Psoas muscle (tissue), 8 donors: Measurements from ENCODE around the gene TSPAN15. TPM values are rescaled to one million over a fixed set of nuclear protein-coding genes. Genes with fewer than 3 reads are reported as not detected.

Experiments
- ATAC-seq, 4 donors: fragments of 200-7000 bp; cut with Tn5 transposase; one replicate each; pipeline ENCODE4 v1.9.1; 2020; ENCODE audit warnings: moderate library complexity in 3 of 4, mild to moderate bottlenecking in 2 of 4
- DNase-seq, 2 donors: peaks; one replicate each; pipeline ENCODE4 v3.0.0-alpha.2; 2020
- H3K27ac ChIP-seq: fragments of 200-600 bp; one replicate; pipeline ENCODE4 v1.8.0; 2022
- H3K27me3 ChIP-seq, 3 donors: fragments of 200-600 bp in 1 of 3; one replicate each; pipeline versions ENCODE4 v1.6.1 to v1.8.0; 2013 to 2022; ENCODE audit warnings: low read length in 2 of 3, mild to moderate bottlenecking in 2 of 3, moderate library complexity in 1 of 3; ENCODE audit not compliant: insufficient read depth in 3 of 3
- H3K36me3 ChIP-seq, 2 donors: fragments of 200-600 bp in 1 of 2; one replicate each; pipeline versions ENCODE4 v1.6.1 to v1.8.0; 2013 to 2022; ENCODE audit warnings: low read depth in 1 of 2, mild to moderate bottlenecking in 1 of 2, moderate library complexity in 1 of 2; ENCODE audit not compliant: insufficient read depth in 1 of 2
- H3K4me1 ChIP-seq: fragments of 200-600 bp; one replicate; pipeline ENCODE4 v1.8.0; 2022
- H3K4me3 ChIP-seq: fragments of 200-600 bp; one replicate; pipeline ENCODE4 v1.8.0; 2022; ENCODE audit warnings: mild to moderate bottlenecking
- H3K9me3 ChIP-seq: fragments of 200-600 bp; one replicate; pipeline ENCODE4 v1.8.0; 2022
- CTCF ChIP-seq: fragments of 200-600 bp; IDR thresholded peaks from one replicate; pipeline ENCODE4 v1.8.0; 2022; ENCODE audit warnings: antibody characterized with exemption
- WGBS, 3 donors: extraction: QIAGEN DNeasy Blood & Tissue Kit; methylation state at CpG; one replicate each; pipeline versions ENCODE4 v1.1.6 to v1.1.7; 2013; 5-methylcytosine and 5-hydroxymethylcytosine counted together
- intact Hi-C, 2 donors: fragments of 100-400 bp; cut with DNase I; formaldehyde crosslinking; loops; one replicate each; pipeline versions ENCODE4 v1.11.0 to v1.14.2; 2022
- polyA plus RNA-seq, 3 donors: library from polyadenylated mRNA; stranded (reverse); fragments of 200-250 nt; gene quantifications; one replicate each; pipeline ENCODE4 v1.2.3, GENCODE V29; 2013
- total RNA-seq, 4 donors: library from RNA; stranded (reverse); fragmentation: NEBNext Ultra II Directional in 2 of 4; extraction: Animal tissue kit (Norgen Biotek cat#: 25700) in 2 of 4; gene quantifications; one replicate each; pipeline versions ENCODE4 v1.2.1 to v1.2.4, GENCODE V29; 2021 to 2023
- donor health status: healthy with polysubstance abuse.
- donor health status: DM: no; HTN: no; CAD: no; lungs with moderate emphysema.
- donor health status: Bipolar disorder and iron deficiency.
- donor health status: healthy.
- donor health status: DM: yes; HTN: yes; CAD: no.
- donor health status: DM: no; HTN: no; CAD: no.
- donor health status: DM: no; HTN: no; CAD: no.
- donor health status: DM: yes; HTN: yes; CAD: no.

The TSPAN15 gene
- total and polyA plus RNA-seq, 7 donors = 6.3 to 35.0 (median 10.7) TPM

GRCh38 chr10:69437321-69438259 is 13.7 kb upstream of the TSPAN15 start:
- Histone ChIP-seq H3K27ac (no peak overlapping the region), H3K9me3 (no peaks in the 10 kb centered on the region), H3K4me3 (no peak overlapping the region), H3K36me3 (no peaks in the 10 kb centered on the region), H3K4me1 (peaks cover 24% of the 10 kb centered on the region), H3K27me3 (no peaks in the 10 kb centered on the region)
- intact Hi-C loops = loop anchor here (5.0 kb wide), 2 partner anchors 60 to 65 kb away; no protein-coding TSS in a partner anchor
- WGBS, 3 donors = 87 to 92% (median 88%) methylated on average over 13 of the region's 13 CpGs
- no peak for ATAC-seq
- no peak for TF ChIP-seq CTCF
- DNase-seq = no peak

GRCh38 chr10:69438536-69439349 is 12.5 kb upstream of the TSPAN15 start:
- no peak for DNase-seq
- H3K27ac ChIP-seq = peak overlapping the region; percentile 81
- intact Hi-C loops = loop anchor here (5.0 kb wide), 2 partner anchors 59 to 64 kb away; no protein-coding TSS in a partner anchor

GRCh38 chr10:69439350-69439739 is 11.9 kb upstream of the TSPAN15 start:
- Histone ChIP-seq H3K27ac (peak overlapping the region; percentile 81), H3K36me3 (no peaks in the 10 kb centered on the region), H3K4me3 (no peak overlapping the region), H3K4me1 (peaks cover 24% of the 10 kb centered on the region), H3K27me3 (no peaks in the 10 kb centered on the region), H3K9me3 (no peaks in the 10 kb centered on the region)
- ATAC-seq (peak; percentile 97 to 98 (median 98)), DNase-seq (peak; percentile 90 to 97)
- intact Hi-C loops = loop anchor here (5.0 kb wide), 2 partner anchors 58 to 63 kb away; no protein-coding TSS in a partner anchor
- 13 to 22% (median 21%) methylated on average over 5 of the region's 5 CpGs for WGBS, 3 donors
- no peak for TF ChIP-seq CTCF

More at GRCh38 chr10:69438536-69439349, 12.5 kb upstream of the TSPAN15 start:
- Histone ChIP-seq H3K27me3 (no peaks in the 10 kb centered on the region), H3K9me3 (no peaks in the 10 kb centered on the region), H3K36me3 (no peaks in the 10 kb centered on the region), H3K4me1 (peaks cover 24% of the 10 kb centered on the region), H3K4me3 (no peak overlapping the region)
- 28 to 35% (median 31%) methylated on average over 10 of the region's 10 CpGs for WGBS, 3 donors
- peak in 1 of 4 donors; percentile 1 for ATAC-seq
- no peak for TF ChIP-seq CTCF

GRCh38 chr10:69439813-69440506 is 11.3 kb upstream of the TSPAN15 start:
- ATAC-seq = peak; percentile 61 to 78 (median 76)
- 18 to 30% (median 26%) methylated on average over 5 of the region's 5 CpGs for WGBS, 3 donors
- no peaks in the 10 kb centered on the region for H3K9me3 ChIP-seq
- peaks cover 24% of the 10 kb centered on the region for H3K4me1 ChIP-seq
- H3K4me3 ChIP-seq = no peak overlapping the region
- no peak for DNase-seq
- H3K27ac ChIP-seq = peak overlapping the region; percentile 81
- intact Hi-C loops = loop anchor here (5.0 kb wide), 2 partner anchors 57 to 62 kb away; no protein-coding TSS in a partner anchor
- no peak for TF ChIP-seq CTCF
- H3K36me3 ChIP-seq = no peaks in the 10 kb centered on the region
- no peaks in the 10 kb centered on the region for H3K27me3 ChIP-seq
